Peyer's patch (tissue), 4 donors: ENCODE results near the gene SLCO4C1. TPM values are rescaled to one million over a fixed set of nuclear protein-coding genes. Genes with fewer than 3 reads are reported as not detected.

ENCODE experiments used
- DNase-seq, 3 donors: peaks; one replicate each; pipeline ENCODE4 v3.0.0-alpha.2; 2017 to 2019
- H3K27ac ChIP-seq, 4 donors: fragments of 200-600 bp; sonication (generic); one replicate each; pipeline ENCODE4 v1.5.1; 2016 to 2019
- H3K27me3 ChIP-seq, 2 donors: fragments of 200-600 bp; sonication (generic); one replicate each; pipeline ENCODE4 v1.5.1; 2019
- H3K36me3 ChIP-seq, 3 donors: fragments of 200-600 bp; sonication (generic); one replicate each; pipeline ENCODE4 v1.5.1; 2016 to 2019
- H3K4me1 ChIP-seq, 4 donors: fragments of 200-600 bp; sonication (generic); one replicate each; pipeline ENCODE4 v1.5.1; 2016 to 2019
- H3K4me3 ChIP-seq, 4 donors: fragments of 200-600 bp; sonication (generic); 1 replicate in 3 of 4; 2 replicates in 1 of 4; pipeline ENCODE4 v1.5.1; 2016 to 2019; ENCODE audit warnings: mild to moderate bottlenecking in 1 of 4
- H3K9me3 ChIP-seq, 4 donors: fragments of 200-600 bp; sonication (generic); one replicate each; pipeline ENCODE4 v1.5.1; 2016 to 2019; ENCODE audit warnings: mild to moderate bottlenecking in 1 of 4
- POLR2A ChIP-seq, 2 donors: fragments of 450-650 bp; IDR thresholded peaks; one replicate each; pipeline ENCODE4 v1.5.1; 2017; ENCODE audit warnings: antibody characterized with exemption in 2 of 2, mild to moderate bottlenecking in 2 of 2, moderate library complexity in 2 of 2
- total RNA-seq, 4 donors: library from RNA; depleted of rRNA; stranded (reverse); fragments of >200 nt; gene quantifications; one replicate each; pipeline ENCODE4 v1.1.0, GENCODE V29; 2016
- TF ChIP-seq, protein P1 (sequence below), 6 experiments: fragments of 450-650 bp in 4 of 6; fragments of 200-600 bp in 2 of 6; sonication (generic) in 1 of 6; IDR thresholded peaks; one replicate each; pipeline ENCODE4 v1.5.1; 2017 to 2019; ENCODE audit warnings: antibody characterized with exemption in 6 of 6, mild to moderate bottlenecking in 3 of 6, moderate library complexity in 1 of 6

Gene SLCO4C1
- total RNA-seq, 4 donors from 2014 or later = 1.7 to 2.1 TPM; not detected in 2

DNA sequence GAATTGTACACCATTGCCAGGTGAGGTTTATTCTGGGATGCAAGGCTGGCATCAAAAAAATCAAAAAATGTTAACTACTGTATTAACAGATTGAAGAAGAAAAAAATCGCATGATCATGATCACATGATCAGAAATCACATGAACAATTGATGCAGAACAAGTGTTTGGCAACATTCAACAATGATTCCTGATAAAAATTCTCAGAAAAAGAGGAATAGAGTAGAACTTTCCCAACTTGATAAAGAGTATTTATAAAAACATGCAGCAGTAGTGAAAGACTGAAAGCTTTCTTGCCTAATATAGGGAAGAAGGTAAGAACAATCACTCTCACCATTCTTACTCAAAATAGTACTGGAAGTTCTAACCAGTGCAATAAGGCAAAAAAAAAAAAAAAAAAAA lies 16.4 kb downstream of the SLCO4C1 start:
- no peak overlapping the region for H3K4me3 ChIP-seq

DNA sequence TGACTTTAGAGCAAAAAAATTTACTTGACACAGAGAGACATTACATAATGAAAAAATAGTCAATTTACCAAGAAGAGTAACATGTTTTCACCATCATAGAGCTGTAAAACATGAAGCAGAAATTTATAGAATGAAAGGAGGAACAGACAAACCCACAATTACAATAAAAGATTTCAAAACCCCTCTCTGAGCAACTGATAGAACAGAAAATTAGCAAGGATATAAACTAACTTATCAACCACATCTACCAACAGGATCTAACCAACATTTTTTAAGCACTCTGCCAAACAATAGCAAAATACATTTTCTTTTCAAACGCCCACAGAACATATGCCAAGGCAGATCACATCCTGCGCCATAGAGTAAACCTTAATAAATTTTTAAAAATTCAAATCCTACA lies 17.9 kb downstream of the SLCO4C1 start:
- Histone ChIP-seq H3K4me3 (no peak overlapping the region), H3K36me3 (no peaks in the 10 kb centered on the region), H3K9me3 (no peaks in the 10 kb centered on the region), H3K4me1 (no peaks in the 10 kb centered on the region), H3K27me3 (no peaks in the 10 kb centered on the region), H3K27ac (no peak overlapping the region)
- DNase-seq = no peak
- no peak for TF ChIP-seq POLR2A (IDR thresholded peaks at IDR 0.05)
- TF ChIP-seq, protein P1, sequence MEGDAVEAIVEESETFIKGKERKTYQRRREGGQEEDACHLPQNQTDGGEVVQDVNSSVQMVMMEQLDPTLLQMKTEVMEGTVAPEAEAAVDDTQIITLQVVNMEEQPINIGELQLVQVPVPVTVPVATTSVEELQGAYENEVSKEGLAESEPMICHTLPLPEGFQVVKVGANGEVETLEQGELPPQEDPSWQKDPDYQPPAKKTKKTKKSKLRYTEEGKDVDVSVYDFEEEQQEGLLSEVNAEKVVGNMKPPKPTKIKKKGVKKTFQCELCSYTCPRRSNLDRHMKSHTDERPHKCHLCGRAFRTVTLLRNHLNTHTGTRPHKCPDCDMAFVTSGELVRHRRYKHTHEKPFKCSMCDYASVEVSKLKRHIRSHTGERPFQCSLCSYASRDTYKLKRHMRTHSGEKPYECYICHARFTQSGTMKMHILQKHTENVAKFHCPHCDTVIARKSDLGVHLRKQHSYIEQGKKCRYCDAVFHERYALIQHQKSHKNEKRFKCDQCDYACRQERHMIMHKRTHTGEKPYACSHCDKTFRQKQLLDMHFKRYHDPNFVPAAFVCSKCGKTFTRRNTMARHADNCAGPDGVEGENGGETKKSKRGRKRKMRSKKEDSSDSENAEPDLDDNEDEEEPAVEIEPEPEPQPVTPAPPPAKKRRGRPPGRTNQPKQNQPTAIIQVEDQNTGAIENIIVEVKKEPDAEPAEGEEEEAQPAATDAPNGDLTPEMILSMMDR (IDR thresholded peaks at IDR 0.05) = no peak

More for the DNA sequence above, 16.4 kb downstream of the SLCO4C1 start:
- Histone ChIP-seq H3K4me1 (no peaks in the 10 kb centered on the region), H3K9me3 (no peaks in the 10 kb centered on the region), H3K36me3 (no peaks in the 10 kb centered on the region), H3K27ac (no peak overlapping the region), H3K27me3 (no peaks in the 10 kb centered on the region)
- no peak for DNase-seq
- TF ChIP-seq POLR2A (IDR thresholded peaks at IDR 0.05) = no peak
- TF ChIP-seq, protein P1 (IDR thresholded peaks at IDR 0.05) = no peak

DNA sequence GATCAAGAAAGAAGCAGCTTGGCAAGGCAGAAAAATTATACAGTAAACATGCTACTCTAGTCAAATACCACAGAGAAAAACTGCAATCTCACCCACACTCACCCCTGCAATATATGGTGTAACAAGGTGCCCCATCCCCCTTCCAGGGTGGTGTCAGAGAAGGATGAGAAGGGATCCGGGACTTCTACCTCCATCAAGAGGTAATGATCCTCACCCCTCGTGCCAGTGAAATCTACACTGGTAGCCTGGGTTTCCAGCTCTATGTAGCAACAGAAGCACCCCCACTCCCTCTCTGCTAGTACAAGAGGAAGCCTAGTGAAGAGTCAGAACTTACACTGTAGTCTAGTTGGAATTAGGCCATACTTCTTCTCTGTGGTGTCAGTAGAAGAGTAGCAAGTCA lies 18.9 kb downstream of the SLCO4C1 start:
- Histone ChIP-seq H3K27me3 (no peaks in the 10 kb centered on the region), H3K36me3 (no peaks in the 10 kb centered on the region), H3K4me1 (no peaks in the 10 kb centered on the region), H3K27ac (no peak overlapping the region), H3K4me3 (no peak overlapping the region), H3K9me3 (no peaks in the 10 kb centered on the region)
- TF ChIP-seq, protein P1 (IDR thresholded peaks at IDR 0.05) = no peak
- no peak for TF ChIP-seq POLR2A (IDR thresholded peaks at IDR 0.05)
- DNase-seq = no peak

DNA sequence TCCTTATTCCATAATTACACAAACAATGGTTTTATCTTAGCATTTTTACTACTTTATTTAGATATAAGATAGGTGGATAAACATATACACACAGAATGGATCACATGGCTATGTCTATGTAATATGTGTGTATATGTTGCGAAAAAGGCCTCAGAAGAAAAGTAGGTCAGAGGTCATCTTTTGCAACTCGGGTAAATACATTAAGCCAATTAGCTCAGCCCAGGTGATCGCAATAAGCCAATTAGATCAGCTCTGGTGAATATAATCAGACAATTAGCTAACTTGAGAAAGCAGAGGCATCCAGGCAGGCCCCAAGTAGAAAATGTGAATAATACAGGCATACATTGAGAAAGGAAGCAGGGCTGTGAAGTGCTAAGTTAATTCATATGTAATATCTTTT lies 24.3 kb downstream of the SLCO4C1 start:
- H3K27ac ChIP-seq = no peak overlapping the region
- no peak overlapping the region for H3K4me3 ChIP-seq
- no peaks in the 10 kb centered on the region for H3K27me3 ChIP-seq
- no peak for DNase-seq
- TF ChIP-seq POLR2A (IDR thresholded peaks at IDR 0.05) = no peak
- TF ChIP-seq, protein P1 (IDR thresholded peaks at IDR 0.05) = no peak
- no peaks in the 10 kb centered on the region for H3K36me3 ChIP-seq
- no peaks in the 10 kb centered on the region for H3K4me1 ChIP-seq
- no peaks in the 10 kb centered on the region for H3K9me3 ChIP-seq

DNA sequence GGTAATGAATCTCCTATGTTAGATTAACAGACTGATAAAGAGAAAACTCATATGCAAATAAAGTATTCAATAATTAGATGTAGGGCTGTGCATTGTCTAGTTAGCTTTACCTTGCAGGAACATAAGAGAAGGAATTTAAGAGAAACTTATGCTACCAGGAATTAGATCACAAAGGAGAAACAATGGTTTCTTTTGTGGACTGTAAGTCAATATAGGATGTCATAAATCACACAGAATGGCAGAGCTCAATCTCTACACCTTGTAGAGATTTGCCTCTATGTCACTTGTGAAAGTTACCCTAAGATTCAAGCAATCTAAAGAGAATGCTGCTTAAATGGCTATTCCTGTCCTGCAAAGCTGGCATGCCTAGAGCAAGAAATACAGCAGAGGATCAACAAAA lies 26.0 kb downstream of the SLCO4C1 start:
- no peak for DNase-seq
- Histone ChIP-seq H3K27me3 (no peaks in the 10 kb centered on the region), H3K4me1 (no peaks in the 10 kb centered on the region), H3K9me3 (no peaks in the 10 kb centered on the region), H3K27ac (no peak overlapping the region), H3K4me3 (no peak overlapping the region), H3K36me3 (no peaks in the 10 kb centered on the region)
- TF ChIP-seq, protein P1 (IDR thresholded peaks at IDR 0.05) = no peak
- no peak for TF ChIP-seq POLR2A (IDR thresholded peaks at IDR 0.05)

DNA sequence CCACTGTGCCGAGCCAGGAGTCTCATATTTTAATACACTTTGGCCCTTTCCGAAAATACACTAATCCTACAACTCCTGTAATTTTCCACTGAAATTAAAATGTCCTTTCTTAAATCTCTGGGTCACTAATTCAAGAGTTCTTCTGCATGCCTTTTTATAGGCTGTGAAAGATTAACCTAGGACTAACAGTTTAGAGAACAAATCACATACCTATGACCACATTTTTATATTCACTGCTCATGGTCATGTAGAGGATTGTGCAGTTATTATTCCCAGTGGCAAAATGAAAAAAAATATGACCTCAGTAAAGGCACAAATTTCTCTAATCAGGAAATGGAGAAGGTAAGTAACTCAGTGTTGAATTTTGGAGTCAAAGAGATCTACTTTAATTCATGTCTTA lies 33.4 kb downstream of the SLCO4C1 start:
- Histone ChIP-seq H3K27ac (no peak overlapping the region), H3K4me1 (no peaks in the 10 kb centered on the region), H3K9me3 (no peaks in the 10 kb centered on the region), H3K27me3 (no peaks in the 10 kb centered on the region), H3K4me3 (no peak overlapping the region), H3K36me3 (no peaks in the 10 kb centered on the region)
- TF ChIP-seq, protein P1 (IDR thresholded peaks at IDR 0.05) = no peak
- no peak for TF ChIP-seq POLR2A (IDR thresholded peaks at IDR 0.05)
- no peak for DNase-seq
